K562 (cell line): ENCODE measurements around the gene EDDM3A. TPM values are rescaled to one million over a fixed set of nuclear protein-coding genes. Genes with fewer than 3 reads are reported as not detected.

Source experiments
- ARID2 ChIP-seq: fragments of 450-650 bp; IDR thresholded peaks from 2 replicates; pipeline ENCODE4 v1.6.1; 2017; ENCODE audit warnings: antibody characterized with exemption, mild to moderate bottlenecking
- ARNT ChIP-seq, 2 experiments: fragments of 450-650 bp; IDR thresholded peaks; 2 replicates each; pipeline ENCODE4 v1.6.1; 2016; ENCODE audit warnings: mild to moderate bottlenecking in 1 of 2
- CGGBP1 ChIP-seq: fragments of 250-450 bp; sonication (Bioruptor Pico); IDR thresholded peaks from 2 replicates; pipeline ENCODE4 v1.9.0; 2021; ENCODE audit warnings: mild to moderate bottlenecking
- CSDE1 ChIP-seq, 2 experiments: fragments of 450-650 bp; IDR thresholded peaks; 2 replicates each; pipeline ENCODE4 v1.6.1; 2016; ENCODE audit warnings: mild to moderate bottlenecking in 1 of 2
- FOXA1 ChIP-seq: fragments of 450-650 bp; IDR thresholded peaks from 2 replicates; pipeline ENCODE4 v1.6.1; 2016; ENCODE audit warnings: mild to moderate bottlenecking, borderline replicate concordance
- HLTF ChIP-seq: fragments of 450-650 bp; IDR thresholded peaks from 2 replicates; pipeline ENCODE4 v1.6.1; 2016
- KLF10 ChIP-seq: fragments of 250-450 bp; sonication (Bioruptor Pico); IDR thresholded peaks from 2 replicates; pipeline ENCODE4 v1.6.1; 2021; ENCODE audit warnings: matching md5 sums
- MITF ChIP-seq: IDR thresholded peaks from 2 replicates; pipeline ENCODE4 v1.6.1; 2014; ENCODE audit warnings: antibody characterized with exemption
- MTA2 ChIP-seq: fragments of 450-650 bp; IDR thresholded peaks from 2 replicates; pipeline ENCODE4 v1.6.1; 2016; ENCODE audit warnings: low read depth
- NCOA2 ChIP-seq, 2 experiments: fragments of 450-650 bp; IDR thresholded peaks; 2 replicates each; pipeline ENCODE4 v1.6.1; 2018; ENCODE audit warnings: mild to moderate bottlenecking in 2 of 2, moderate library complexity in 1 of 2; ENCODE audit not compliant: partially characterized antibody in 2 of 2
- NR2F6 ChIP-seq: fragments of 450-650 bp; formaldehyde crosslinking; IDR thresholded peaks from 2 replicates; pipeline ENCODE4 v1.4.0; 2020; ENCODE audit warnings: mild to moderate bottlenecking
- PML ChIP-seq: IDR thresholded peaks from 2 replicates; pipeline ENCODE4 v1.6.1; 2012; ENCODE audit warnings: low read length, inconsistent platforms
- SMAD1 ChIP-seq: fragments of 150-350 bp; IDR thresholded peaks from 2 replicates; pipeline ENCODE4 v1.6.1; 2014; ENCODE audit warnings: low read length, low read depth; ENCODE audit not compliant: partially characterized antibody
- SMAD3 ChIP-seq: fragments of 450-650 bp; formaldehyde crosslinking; conservative IDR thresholded peaks from 2 replicates; pipeline ENCODE4 v1.4.0; 2020; ENCODE audit warnings: mild to moderate bottlenecking
- SP2 ChIP-seq: IDR thresholded peaks from 2 replicates; pipeline ENCODE4 v1.6.1; 2011; ENCODE audit warnings: mild to moderate bottlenecking, low read depth, low read length, moderate library complexity; ENCODE audit not compliant: poor library complexity, severe bottlenecking; ENCODE audit errors: extremely low read depth
- TAF7 ChIP-seq: fragments of 450-650 bp; IDR thresholded peaks from 2 replicates; pipeline ENCODE4 v1.6.1; 2016; ENCODE audit warnings: missing genetic modification characterization, missing compliant biosample characterization
- TEAD2 ChIP-seq: fragments of 450-650 bp; IDR thresholded peaks from 2 replicates; pipeline ENCODE4 v1.6.1; 2016; ENCODE audit warnings: missing genetic modification characterization, control low read depth, missing compliant biosample characterization
- TEAD4 ChIP-seq, 2 experiments: sonication (generic) in 1 of 2; formaldehyde crosslinking in 1 of 2; IDR thresholded peaks; 2 replicates each; pipeline versions ENCODE4 v1.6.1 to v1.8.0; 2012 to 2022; ENCODE audit warnings: borderline replicate concordance in 1 of 2, inconsistent platforms in 1 of 2, low read length in 1 of 2, mild to moderate bottlenecking in 1 of 2, missing genetic modification reagents in 1 of 2
- THRB ChIP-seq: fragments of 450-650 bp; formaldehyde crosslinking; conservative IDR thresholded peaks from 2 replicates; pipeline ENCODE4 v1.4.0; 2022; ENCODE audit warnings: mild to moderate bottlenecking, missing genetic modification characterization
- TRIM24 ChIP-seq, 2 experiments: fragments of 450-650 bp; IDR thresholded peaks; 2 replicates each; pipeline ENCODE4 v1.6.1; 2016
- ZNF436 ChIP-seq: fragments of 250-450, 450-650 bp; sonication (Bioruptor Pico); formaldehyde crosslinking; IDR thresholded peaks from 2 replicates; pipeline ENCODE4 v1.7.0; 2020; ENCODE audit warnings: mild to moderate bottlenecking
- ZZZ3 ChIP-seq: fragments of 450-650 bp; IDR thresholded peaks from 2 replicates; pipeline ENCODE4 v1.6.1; 2016; ENCODE audit warnings: antibody characterized with exemption, mild to moderate bottlenecking, moderate library complexity
- polyA plus RNA-seq, 8 experiments: library from polyadenylated mRNA; depleted of rRNA in 4 of 8; stranded (reverse) in 5 of 8; unstranded in 3 of 8; fragments of >200 nt; fragmentation: Nextera tagmentation in 2 of 8; fragmentation: Illumina TruSeq in 1 of 8; extraction: Ambion mirVana in 2 of 8; extraction: Trizol in 1 of 8; gene quantifications; 2 replicates each; pipeline versions ENCODE4 v1.2.1 to v1.2.3, GENCODE V29; 2011 to 2014; ENCODE audit warnings: inconsistent platforms in 1 of 8, missing spikeins in 1 of 8
- total RNA-seq, 7 experiments: library from RNA; depleted of rRNA in 6 of 7; stranded (reverse); fragments of >200 nt in 6 of 7; fragmentation: Illumina TruSeq in 2 of 7; extraction: Trizol in 2 of 7; gene quantifications; 2 replicates each; pipeline versions ENCODE4 v1.2.1 to v1.2.3, GENCODE V29; 2011 to 2021; ENCODE audit warnings: low replicate concordance in 1 of 7
- TF ChIP-seq, protein P1 (sequence below): sonication (generic); formaldehyde crosslinking; IDR thresholded peaks from 2 replicates; pipeline ENCODE4 v1.8.1; 2023; ENCODE audit warnings: mild to moderate bottlenecking, missing genetic modification reagents
- TF ChIP-seq, protein P2 (sequence below): fragments of 450-650 bp; IDR thresholded peaks from 2 replicates; pipeline ENCODE4 v1.6.1; 2016; ENCODE audit warnings: low read depth, mild to moderate bottlenecking, moderate library complexity

Gene EDDM3A
- total and polyA plus RNA-seq, 9 of the 15 experiments (the other 6 are each of a cell fraction or from before 2014, with no cell fraction given) = not detected

DNA sequence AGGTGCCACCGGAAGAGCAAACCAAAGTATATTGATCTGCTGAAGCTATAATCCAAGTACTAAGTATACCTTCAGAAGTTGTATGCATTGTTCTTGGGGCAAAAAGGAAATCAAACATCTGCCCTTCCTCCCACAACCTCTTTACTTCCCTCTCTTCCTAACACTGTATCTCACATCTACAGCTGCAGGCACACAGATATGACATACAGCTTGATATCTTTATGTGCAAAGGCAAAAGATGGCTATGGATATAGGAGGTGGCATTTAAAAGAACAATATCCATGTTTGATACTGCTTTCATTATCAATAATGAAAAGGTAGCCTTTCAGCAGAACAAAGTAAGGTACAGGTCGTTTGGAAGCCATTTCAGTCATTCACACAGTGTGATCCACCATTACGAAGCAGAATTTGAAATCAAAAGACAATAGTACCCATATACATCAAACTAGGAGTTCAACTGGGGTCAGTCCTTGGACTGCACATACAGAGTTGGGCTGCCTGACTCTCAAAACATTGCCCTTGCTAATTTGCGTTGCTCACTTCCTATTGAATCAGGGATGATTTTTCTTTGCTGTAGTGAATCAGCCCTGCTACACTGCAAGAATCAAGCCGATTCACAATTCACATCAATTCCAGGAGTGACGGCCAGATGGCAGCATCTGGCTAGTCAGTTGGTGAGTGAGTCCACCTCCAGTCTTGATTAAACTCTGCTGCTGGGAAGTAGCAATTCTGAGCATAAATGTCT is 48.2 kb upstream of the EDDM3A start (continued):
- TF ChIP-seq TEAD4 (IDR thresholded peaks at IDR 0.05; ENCODE audit: low read length) (peak; percentile 73), TEAD4 (CRISPR knock-in tag; IDR thresholded peaks at IDR 0.05; ENCODE audit: borderline replicate concordance) (no peak), ZZZ3 (no peak), ARNT (IDR thresholded peaks at IDR 0.05) (no peak), THRB (CRISPR knock-in tag) (no peak), SMAD1 (no peak), TEAD2 (no peak), TRIM24 (IDR thresholded peaks at IDR 0.05) (peak in 1 of 2 experiments; percentile 42; a peak in 1 of 4 replicates), SP2 (no peak), KLF10 (CRISPR knock-in tag) (no peak), HLTF (no peak), TAF7 (tag) (no peak), MTA2 (peak; percentile 50; the same call in 1 of the 2 replicates), ZNF436 (CRISPR knock-in tag) (no peak), NCOA2 (IDR thresholded peaks at IDR 0.05; ENCODE audit: partially characterized antibody in 2 of 2) (no peak), PML (0 out of 2 replicates have a peak, but pooled peaks have one; percentile 25), MITF (no peak), CGGBP1 (CRISPR knock-in tag) (no peak), SMAD3 (CRISPR knock-in tag) (no peak), ARID2 (peak; percentile 88), NR2F6 (no peak), CSDE1 (IDR thresholded peaks at IDR 0.05) (no peak), FOXA1 (no peak)
- TF ChIP-seq, protein P1, sequence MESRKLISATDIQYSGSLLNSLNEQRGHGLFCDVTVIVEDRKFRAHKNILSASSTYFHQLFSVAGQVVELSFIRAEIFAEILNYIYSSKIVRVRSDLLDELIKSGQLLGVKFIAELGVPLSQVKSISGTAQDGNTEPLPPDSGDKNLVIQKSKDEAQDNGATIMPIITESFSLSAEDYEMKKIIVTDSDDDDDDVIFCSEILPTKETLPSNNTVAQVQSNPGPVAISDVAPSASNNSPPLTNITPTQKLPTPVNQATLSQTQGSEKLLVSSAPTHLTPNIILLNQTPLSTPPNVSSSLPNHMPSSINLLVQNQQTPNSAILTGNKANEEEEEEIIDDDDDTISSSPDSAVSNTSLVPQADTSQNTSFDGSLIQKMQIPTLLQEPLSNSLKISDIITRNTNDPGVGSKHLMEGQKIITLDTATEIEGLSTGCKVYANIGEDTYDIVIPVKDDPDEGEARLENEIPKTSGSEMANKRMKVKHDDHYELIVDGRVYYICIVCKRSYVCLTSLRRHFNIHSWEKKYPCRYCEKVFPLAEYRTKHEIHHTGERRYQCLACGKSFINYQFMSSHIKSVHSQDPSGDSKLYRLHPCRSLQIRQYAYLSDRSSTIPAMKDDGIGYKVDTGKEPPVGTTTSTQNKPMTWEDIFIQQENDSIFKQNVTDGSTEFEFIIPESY = no peak
- TF ChIP-seq, protein P2, sequence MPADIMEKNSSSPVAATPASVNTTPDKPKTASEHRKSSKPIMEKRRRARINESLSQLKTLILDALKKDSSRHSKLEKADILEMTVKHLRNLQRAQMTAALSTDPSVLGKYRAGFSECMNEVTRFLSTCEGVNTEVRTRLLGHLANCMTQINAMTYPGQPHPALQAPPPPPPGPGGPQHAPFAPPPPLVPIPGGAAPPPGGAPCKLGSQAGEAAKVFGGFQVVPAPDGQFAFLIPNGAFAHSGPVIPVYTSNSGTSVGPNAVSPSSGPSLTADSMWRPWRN = no peak
